HEK293 (cell line): ENCODE data around the gene TSKU.

ENCODE experiments used
- CTCF ChIA-PET: fragments of 350-600 bp; formaldehyde crosslinking; extraction: SDS; loops from one replicate; lab custom pipeline; 2021; ENCODE audit warnings: antibody characterized with exemption; lab: Yijun Ruan, JAX
- POLR2A ChIA-PET: fragments of 300-600 bp; formaldehyde crosslinking; extraction: SDS; loops from one replicate; lab custom pipeline; 2020; ENCODE audit warnings: antibody characterized with exemption, inconsistent platforms; lab: Yijun Ruan, JAX
- H3K27ac ChIP-seq: fragments of 200-500 bp; sonication (Bioruptor generic); 2 replicates; pipeline ENCODE4 v1.5.1; 2014; ENCODE audit warnings: low read depth, low read length, control low read depth, inconsistent platforms; ENCODE audit errors: extremely low read depth
- H3K36me3 ChIP-seq, 2 experiments: fragments of 200-500 bp in 1 of 2; sonication (Bioruptor generic) in 1 of 2; 1 replicate in 1 of 2; 2 replicates in 1 of 2; pipeline ENCODE4 v1.5.1; 2014 to 2017; ENCODE audit warnings: inconsistent platforms in 2 of 2, low read length in 2 of 2; ENCODE audit not compliant: control insufficient read depth in 2 of 2, insufficient read depth in 1 of 2
- H3K4me1 ChIP-seq: fragments of 200-500 bp; sonication (Bioruptor generic); 2 replicates; pipeline ENCODE4 v1.5.1; 2014; ENCODE audit warnings: mild to moderate bottlenecking, low read length, inconsistent platforms; ENCODE audit not compliant: control insufficient read depth, insufficient read depth
- H3K4me3 ChIP-seq: 2 replicates; pipeline ENCODE4 v1.5.1; 2011; ENCODE audit warnings: low read depth, mild to moderate bottlenecking, control low read depth, low read length, moderate library complexity
- H3K9me3 ChIP-seq: fragments of 200-500 bp; sonication (Bioruptor generic); 2 replicates; pipeline ENCODE4 v1.5.1; 2014; ENCODE audit warnings: low read depth, low read length, inconsistent platforms; ENCODE audit not compliant: control insufficient read depth, insufficient read depth
- EGR2 ChIP-seq: fragments of 450-650 bp; formaldehyde crosslinking; IDR thresholded peaks from 2 replicates; pipeline ENCODE4 v1.5.1; 2016; ENCODE audit warnings: low read depth, missing biosample characterization, missing genetic modification characterization
- PBX3 ChIP-seq: sonication (generic); formaldehyde crosslinking; IDR thresholded peaks from 2 replicates; pipeline ENCODE4 v1.8.1; 2022; ENCODE audit warnings: mild to moderate bottlenecking, moderate library complexity, missing genetic modification reagents
- REST ChIP-seq: fragments of 450-650 bp; formaldehyde crosslinking; IDR thresholded peaks from 2 replicates; pipeline ENCODE4 v1.5.1; 2016; ENCODE audit warnings: missing biosample characterization, missing genetic modification characterization
- SETDB1 ChIP-seq: IDR thresholded peaks from one replicate; pipeline ENCODE4 v1.6.1; 2017; ENCODE audit warnings: mild to moderate bottlenecking, low read length, moderate library complexity, mixed read lengths; ENCODE audit not compliant: insufficient read length
- ZBTB8A ChIP-seq: fragments of 450-650 bp; formaldehyde crosslinking; IDR thresholded peaks from 2 replicates; pipeline ENCODE4 v1.5.1; 2016; ENCODE audit warnings: missing biosample characterization, missing genetic modification characterization
- ZNF202 ChIP-seq: fragments of 450-650 bp; formaldehyde crosslinking; IDR thresholded peaks from 2 replicates; pipeline ENCODE4 v1.5.1; 2016; ENCODE audit warnings: missing biosample characterization, missing genetic modification characterization, borderline replicate concordance
- ZNF280D ChIP-seq: fragments of 450-650 bp; formaldehyde crosslinking; IDR thresholded peaks from 2 replicates; pipeline ENCODE4 v1.5.1; 2016; ENCODE audit warnings: missing biosample characterization, missing genetic modification characterization
- ZNF341 ChIP-seq: fragments of 450-650 bp; formaldehyde crosslinking; IDR thresholded peaks from 2 replicates; pipeline ENCODE4; 2016; ENCODE audit warnings: low read depth, missing biosample characterization, missing genetic modification characterization
- ZNF362 ChIP-seq: fragments of 450-650 bp; formaldehyde crosslinking; IDR thresholded peaks from 2 replicates; pipeline ENCODE4 v1.5.1; 2016; ENCODE audit warnings: missing biosample characterization, missing genetic modification characterization
- ZNF394 ChIP-seq: fragments of 450-650 bp; formaldehyde crosslinking; IDR thresholded peaks from 2 replicates; pipeline ENCODE4 v1.5.1; 2016; ENCODE audit warnings: missing biosample characterization, missing genetic modification characterization, mild to moderate bottlenecking, moderate library complexity, borderline replicate concordance
- ZNF514 ChIP-seq: fragments of 450-650 bp; formaldehyde crosslinking; IDR thresholded peaks from 2 replicates; pipeline ENCODE4 v1.5.1; 2016; ENCODE audit warnings: missing biosample characterization, missing genetic modification characterization
- ZNF518A ChIP-seq: fragments of 450-650 bp; formaldehyde crosslinking; conservative IDR thresholded peaks from 2 replicates; pipeline ENCODE4 v1.5.1; 2016; ENCODE audit warnings: low read depth, missing biosample characterization, missing genetic modification characterization
- ZNF626 ChIP-seq: fragments of 450-650 bp; sonication (Bioruptor Pico); formaldehyde crosslinking; IDR thresholded peaks from 2 replicates; pipeline ENCODE4 v1.5.1; 2018; ENCODE audit warnings: missing biosample characterization, missing genetic modification characterization, inconsistent platforms
- ZNF791 ChIP-seq: fragments of 450-650 bp; formaldehyde crosslinking; IDR thresholded peaks from 2 replicates; pipeline ENCODE4 v1.5.1; 2016; ENCODE audit warnings: missing biosample characterization, missing genetic modification characterization
- ZSCAN16 ChIP-seq: fragments of 450-650 bp; formaldehyde crosslinking; IDR thresholded peaks from 2 replicates; pipeline ENCODE4 v1.5.1; 2016; ENCODE audit warnings: missing biosample characterization, missing genetic modification characterization

The TSKU gene

GRCh38 chr11:76772783-76773106 is 10.4 kb upstream of the TSKU start (continued):
- TF ChIP-seq PBX3 (CRISPR knock-in tag) (no peak), ZNF514 (tag by site-specific recombination) (no peak), ZNF394 (tag by site-specific recombination) (no peak)

GRCh38 chr11:76773921-76774361 is 9.2 kb upstream of the TSKU start:
- POLR2A ChIA-PET: interaction anchor here (1.2 kb wide), 1 partner anchor 9 kb away, joined by 3 read pairs; the partner anchor contains the start of gene TSKU
- TF ChIP-seq EGR2 (tag by site-specific recombination): peak; percentile 46; the same call in 1 of the 2 replicates
- TF ChIP-seq REST (tag by site-specific recombination): no peak
- TF ChIP-seq, all 188 proteins: peak for 1
- CTCF ChIA-PET: no interaction called here

GRCh38 chr11:76776472-76776871 is 6.7 kb upstream of the TSKU start:
- H3K27ac ChIP-seq: no peak overlapping the region
- no peaks in the 10 kb centered on the region for H3K9me3 ChIP-seq
- H3K36me3 ChIP-seq: no peaks in the 10 kb centered on the region
- TF ChIP-seq SETDB1 (peak; percentile 99), ZNF202 (tag by site-specific recombination) (no peak), ZSCAN16 (tag by site-specific recombination) (no peak), ZNF341 (tag by site-specific recombination) (no peak), ZNF518A (tag by site-specific recombination) (0 out of 2 replicates have a peak, but pooled peaks have one; percentile 23), ZNF626 (tag by site-specific recombination) (peak; percentile 73; the same call in 1 of the 2 replicates), ZBTB8A (tag by site-specific recombination) (no peak), ZNF791 (tag by site-specific recombination) (peak; percentile 100), ZNF280D (tag by site-specific recombination) (peak; percentile 69; the same call in 1 of the 2 replicates), ZNF362 (tag by site-specific recombination) (no peak)
- no peak overlapping the region for H3K4me3 ChIP-seq
- CTCF ChIA-PET: interaction anchor here (1.1 kb wide), 1 partner anchor 31 kb away, joined by 3 read pairs; no protein-coding TSS in a partner anchor
- H3K4me1 ChIP-seq: no peaks in the 10 kb centered on the region
- POLR2A ChIA-PET: no interaction called here

More at GRCh38 chr11:76773921-76774361, 9.2 kb upstream of the TSKU start:
- Histone ChIP-seq H3K9me3 (no peaks in the 10 kb centered on the region), H3K27ac (no peak overlapping the region), H3K4me3 (no peak overlapping the region), H3K36me3 (no peaks in the 10 kb centered on the region), H3K4me1 (no peaks in the 10 kb centered on the region)
